DMS114 treated with DMSO at 0.1 percent for 48 hours (cell line): ENCODE measurements around the gene RAI1.

Source experiments
- DNase-seq: peaks from one replicate; lab custom pipeline; 2025; ENCODE audit not compliant: unreplicated experiment; lab: John Stamatoyannopoulos, UW

RAI1 gene

GRCh38 chr17:17782523-17783115 lies 101.4 kb downstream of the RAI1 start:
- no peak for DNase-seq

- DNase-seq: no peak
Measured at GRCh38 chr17:17783116-17783824, 102.0 kb downstream of the RAI1 start.

- DNase-seq: no peak
Measured at GRCh38 chr17:17783825-17784656, 102.8 kb downstream of the RAI1 start.

- DNase-seq: no peak
Measured at GRCh38 chr17:17784657-17785267, 103.5 kb downstream of the RAI1 start.

- DNase-seq: no peak
Measured at GRCh38 chr17:17785407-17785806, 104.1 kb downstream of the RAI1 start.

GRCh38 chr17:17786998-17787397 lies 105.7 kb downstream of the RAI1 start:
- DNase-seq: no peak

- no peak for DNase-seq
Measured at GRCh38 chr17:17787568-17787967, 106.3 kb downstream of the RAI1 start.

- DNase-seq: no peak
Measured at GRCh38 chr17:17788967-17789366, 107.7 kb downstream of the RAI1 start.

GRCh38 chr17:17789410-17789809 lies 108.2 kb downstream of the RAI1 start:
- no peak for DNase-seq

- DNase-seq: no peak
Measured at GRCh38 chr17:17789828-17790636, 108.8 kb downstream of the RAI1 start.

- no peak for DNase-seq
Measured at GRCh38 chr17:17790637-17791464, 109.6 kb downstream of the RAI1 start.

GRCh38 chr17:17792037-17792550 lies 110.8 kb downstream of the RAI1 start:
- no peak for DNase-seq

- no peak for DNase-seq
Measured at GRCh38 chr17:17792551-17793377, 111.5 kb downstream of the RAI1 start.

- no peak for DNase-seq
Measured at GRCh38 chr17:17793378-17794214, 112.3 kb downstream of the RAI1 start.

GRCh38 chr17:17794382-17794781 lies 113.1 kb downstream of the RAI1 start:
- DNase-seq: no peak

GRCh38 chr17:17795296-17795695 lies 114.0 kb downstream of the RAI1 start:
- no peak for DNase-seq

- no peak for DNase-seq
Measured at GRCh38 chr17:17795946-17796786, 114.9 kb downstream of the RAI1 start.
